Posterior vena cava (tissue), 2 donors: ENCODE data around the gene CACNA1S. TPM values are rescaled to one million over a fixed set of nuclear protein-coding genes. Genes with fewer than 3 reads are reported as not detected.
A peak's percentile ranks its signal among the peaks of the same experiment; 100 is the strongest.

Experiments
- DNase-seq: peaks from one replicate; pipeline ENCODE4 v3.0.0-alpha.2; 2020; ENCODE audit warnings: low spot score
- intact Hi-C, 2 donors: fragments of 100-400 bp; cut with DNase I; formaldehyde crosslinking; loops; one replicate each; pipeline versions ENCODE4 v1.14.1 to v1.14.2; 2022 to 2023
- total RNA-seq, 2 donors: library from RNA; stranded (reverse); fragmentation: NEBNext Ultra II Directional; extraction: Animal tissue kit (Norgen Biotek cat#: 25700); gene quantifications; one replicate each; pipeline ENCODE4 v1.2.1, GENCODE V29; 2021
- donor health status: DM: yes; HTN: yes; CAD: no.
- donor health status: DM: yes; HTN: yes; CAD: no.

The CACNA1S gene
- total RNA-seq, 2 donors from 2014 or later = 0.05 to 0.14 TPM

- intact Hi-C loops = no loop called here
- DNase-seq = peak; percentile 76
Observed at GRCh38 chr1:201077736-201078135, 34.5 kb downstream of the CACNA1S start.

- no peak for DNase-seq
- intact Hi-C loops = no loop called here
Observed at GRCh38 chr1:201077116-201077515, 35.1 kb downstream of the CACNA1S start.

DNA sequence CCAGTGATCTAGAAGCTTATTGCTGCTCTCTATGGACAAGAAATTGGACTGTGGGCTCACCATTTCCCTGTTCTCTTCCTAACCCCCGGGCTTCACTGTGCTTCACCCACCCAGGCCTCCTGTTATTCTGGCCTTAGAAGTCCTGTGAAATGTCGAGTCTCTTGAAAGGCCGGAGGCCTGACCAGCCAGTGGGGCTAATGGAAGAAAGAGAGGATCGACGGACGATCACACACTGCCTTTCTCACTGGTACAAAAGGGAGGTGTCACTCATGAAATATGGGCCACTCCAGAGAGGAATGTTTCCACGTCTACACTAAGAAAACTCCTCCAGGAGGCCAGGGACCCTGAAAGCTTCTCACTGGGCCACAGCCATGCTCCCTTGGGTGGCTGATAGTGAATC lies 36.1 kb downstream of the CACNA1S start:
- intact Hi-C loops = no loop called here
- DNase-seq = peak; percentile 59

DNA sequence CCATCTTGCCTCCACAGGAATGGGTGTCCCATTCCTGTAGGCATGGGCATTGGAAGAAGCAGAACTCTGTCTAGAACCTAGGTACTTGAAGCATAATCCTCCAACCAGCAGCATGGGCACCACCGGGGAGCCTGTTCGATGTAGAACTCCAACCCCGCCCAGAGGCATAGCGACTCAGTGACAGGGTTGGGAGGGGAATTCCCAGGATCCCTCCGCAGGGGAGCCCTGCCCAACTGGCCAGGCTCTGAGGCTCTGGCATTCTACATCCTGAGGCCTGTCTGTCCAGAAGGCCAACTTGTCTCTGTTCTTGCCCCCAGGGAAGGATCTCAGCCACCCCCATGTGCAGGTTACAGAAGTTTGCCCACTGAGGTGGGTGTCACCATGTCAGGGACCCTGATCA lies 38.2 kb downstream of the CACNA1S start:
- intact Hi-C loops = no loop called here
- DNase-seq = peak; percentile 76

DNA sequence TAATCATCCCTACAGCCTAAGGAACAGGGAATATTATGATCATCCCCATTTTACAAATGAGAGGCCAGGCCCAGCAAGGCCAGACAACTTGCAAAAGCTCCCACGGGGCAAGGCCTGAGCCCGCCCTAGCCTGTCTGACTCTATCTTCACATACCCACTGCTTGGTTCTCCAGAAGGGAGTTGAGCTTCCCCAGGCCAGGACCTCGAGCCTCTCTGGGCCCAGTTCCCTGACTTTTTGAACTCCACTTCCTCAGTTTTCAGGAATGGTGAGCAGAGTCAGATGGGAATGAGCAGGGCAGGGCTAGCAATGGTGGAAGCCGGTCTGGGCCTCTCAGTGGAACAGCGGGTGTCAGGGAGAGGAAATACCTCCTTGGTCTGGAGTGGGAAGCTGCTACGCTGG lies 39.3 kb downstream of the CACNA1S start:
- intact Hi-C loops = no loop called here
- DNase-seq = peak; percentile 83

GRCh38 chr1:201072149-201072548 lies 40.1 kb downstream of the CACNA1S start:
- no peak for DNase-seq
- intact Hi-C loops = no loop called here

- intact Hi-C loops = no loop called here
- DNase-seq = no peak
Observed at GRCh38 chr1:201069636-201070035, 42.6 kb downstream of the CACNA1S start.

- peak; percentile 67 for DNase-seq
- intact Hi-C loops = no loop called here
Observed at GRCh38 chr1:201068976-201069375, 43.2 kb downstream of the CACNA1S start.

- intact Hi-C loops = no loop called here
- no peak for DNase-seq
Observed at GRCh38 chr1:201066986-201067385, 45.2 kb downstream of the CACNA1S start.

DNA sequence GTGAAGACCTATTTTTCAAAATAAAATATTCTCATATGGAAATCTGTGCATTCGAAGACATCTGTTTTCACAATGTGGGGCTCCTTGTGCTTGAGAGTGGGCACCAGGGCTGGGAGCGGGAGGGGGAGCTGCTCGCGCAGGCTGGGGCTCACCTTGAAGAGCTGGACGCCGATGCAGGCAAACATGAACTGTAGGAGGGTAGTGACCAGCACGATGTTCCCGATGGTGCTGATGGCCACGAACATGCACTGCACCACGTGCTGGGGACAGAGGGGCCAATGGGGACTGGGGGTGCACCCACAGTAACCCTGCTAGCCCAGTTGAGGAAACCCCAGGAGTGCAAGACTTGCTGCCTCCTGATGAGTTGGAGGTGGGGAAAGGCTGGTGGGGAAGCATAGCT lies 46.5 kb downstream of the CACNA1S start:
- intact Hi-C loops = no loop called here
- no peak for DNase-seq

DNA sequence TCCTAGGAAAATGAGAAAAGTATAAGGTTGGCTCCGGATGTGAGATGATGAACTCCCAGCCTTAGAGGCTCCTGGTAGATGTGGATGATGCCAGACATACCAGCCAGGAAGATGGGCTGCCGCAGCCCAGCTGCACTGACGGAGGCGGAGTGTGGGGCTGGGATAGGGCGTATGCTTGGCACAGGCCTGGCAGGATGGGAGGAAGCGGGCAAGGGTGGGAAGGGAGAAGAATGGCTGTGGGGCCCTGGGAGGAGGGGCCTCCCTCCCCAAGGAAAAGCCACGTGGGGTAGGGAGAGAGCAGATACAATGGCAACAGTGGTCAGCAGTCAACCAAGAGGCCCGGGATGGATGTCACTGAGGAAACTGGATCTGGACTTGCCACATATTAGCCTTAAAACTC lies 47.4 kb downstream of the CACNA1S start:
- DNase-seq = no peak
- intact Hi-C loops = no loop called here

DNA sequence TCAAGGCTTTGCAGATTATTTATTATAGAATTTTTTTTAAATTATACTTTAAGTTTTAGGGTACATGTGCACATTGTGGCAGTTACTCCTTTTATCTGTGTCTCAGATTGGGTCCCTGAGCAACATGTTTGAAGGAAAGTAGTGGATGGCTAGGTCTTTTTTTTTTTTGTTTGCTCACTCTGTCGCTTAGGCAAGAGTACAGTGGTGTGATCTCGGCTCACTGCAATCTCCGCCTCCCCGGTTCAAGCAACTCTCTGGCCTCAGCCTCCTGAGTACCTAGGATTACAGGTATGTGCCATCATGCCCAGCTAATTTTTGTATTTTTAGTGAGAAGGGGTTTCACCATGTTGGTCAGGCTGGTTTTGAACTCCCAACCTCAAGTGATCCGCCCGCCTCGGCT lies 49.1 kb downstream of the CACNA1S start:
- intact Hi-C loops = no loop called here
- DNase-seq = no peak

- no peak for DNase-seq
- intact Hi-C loops = no loop called here
Observed at GRCh38 chr1:201062511-201063091, 49.6 kb downstream of the CACNA1S start.

- intact Hi-C loops = no loop called here
- DNase-seq = no peak
Observed at GRCh38 chr1:201061886-201062285, 50.3 kb downstream of the CACNA1S start.

DNA sequence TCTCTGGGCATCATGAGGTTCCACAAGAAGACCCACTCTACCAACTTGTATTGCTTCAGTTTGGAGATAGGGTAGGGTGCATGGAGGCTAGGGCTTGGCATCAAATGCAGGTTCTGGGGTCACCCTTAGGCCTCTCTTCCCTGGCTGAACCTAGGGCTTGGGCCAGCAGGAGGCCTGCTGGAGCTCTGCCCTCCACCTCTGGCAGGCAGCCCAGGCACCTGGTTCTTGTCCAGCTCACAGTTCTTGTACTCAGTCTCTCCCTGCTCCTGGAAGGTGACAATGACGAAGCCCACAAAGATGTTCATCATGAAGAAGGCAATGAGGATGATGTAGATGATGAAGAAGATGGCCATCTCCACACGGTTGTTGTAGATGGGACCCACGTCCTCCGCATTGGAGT lies 51.2 kb downstream of the CACNA1S start:
- DNase-seq = no peak
- intact Hi-C loops = no loop called here

- intact Hi-C loops = no loop called here
Observed at GRCh38 chr1:201060586-201060985, 51.6 kb downstream of the CACNA1S start.

DNA sequence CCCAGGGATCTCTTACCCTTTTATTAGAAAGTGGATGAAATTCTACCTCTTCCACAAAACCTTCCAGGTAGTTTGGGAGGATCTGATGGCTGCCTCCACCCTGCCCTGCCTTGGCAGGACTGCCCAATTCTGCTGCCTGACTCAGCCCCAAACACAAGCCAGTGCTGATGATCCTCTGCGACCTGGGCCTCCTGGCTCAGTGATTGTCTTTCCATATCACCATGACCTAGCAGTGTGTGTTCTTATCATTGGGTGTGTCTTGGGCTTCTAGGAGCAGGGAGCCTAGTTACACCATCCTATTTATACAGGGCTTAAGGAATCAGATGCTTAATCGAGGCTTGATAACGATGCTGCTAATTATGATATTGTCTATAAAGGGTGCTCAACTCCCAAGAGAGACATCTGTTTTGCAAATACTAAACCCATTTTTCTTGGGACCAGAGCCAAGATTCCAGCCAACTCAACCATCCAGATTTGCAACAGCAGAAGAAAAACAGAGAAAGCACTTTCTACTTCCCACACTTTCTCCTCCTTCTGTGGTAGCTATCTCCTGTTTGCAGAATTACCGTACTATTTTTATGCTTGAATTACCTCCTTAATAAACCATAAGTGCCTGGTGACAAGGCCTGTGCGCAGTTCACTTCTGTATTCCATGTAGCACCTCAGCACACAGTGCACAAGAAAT lies 52.2 kb downstream of the CACNA1S start:
- intact Hi-C loops = no loop called here
- DNase-seq = no peak

More at GRCh38 chr1:201060586-201060985, 51.6 kb downstream of the CACNA1S start:
- DNase-seq = no peak

DNA sequence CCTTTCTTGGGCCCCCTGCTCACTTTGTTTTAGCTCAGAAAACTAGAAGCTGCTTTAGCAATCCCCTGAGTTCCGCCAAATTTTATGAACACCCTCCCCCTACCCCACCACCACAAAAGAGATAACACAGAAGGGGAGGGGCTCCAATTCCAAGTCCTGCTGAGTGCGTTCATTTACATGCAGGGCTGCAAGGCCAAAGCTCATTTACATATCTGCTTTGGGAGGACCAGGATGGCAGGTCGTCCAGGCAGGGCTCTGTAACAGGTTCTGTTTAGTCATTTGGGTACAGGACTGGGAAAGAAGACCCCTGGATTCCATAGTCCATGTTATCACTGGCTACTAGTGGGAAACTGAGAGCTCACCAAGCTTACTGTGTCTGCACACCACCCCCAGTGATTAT lies 52.8 kb downstream of the CACNA1S start:
- DNase-seq = no peak
- intact Hi-C loops = no loop called here

GRCh38 chr1:201054091-201054543 lies 58.1 kb downstream of the CACNA1S start:
- no peak for DNase-seq
- intact Hi-C loops = no loop called here

GRCh38 chr1:201053155-201053860 lies 58.9 kb downstream of the CACNA1S start:
- no peak for DNase-seq
- intact Hi-C loops = no loop called here

DNA sequence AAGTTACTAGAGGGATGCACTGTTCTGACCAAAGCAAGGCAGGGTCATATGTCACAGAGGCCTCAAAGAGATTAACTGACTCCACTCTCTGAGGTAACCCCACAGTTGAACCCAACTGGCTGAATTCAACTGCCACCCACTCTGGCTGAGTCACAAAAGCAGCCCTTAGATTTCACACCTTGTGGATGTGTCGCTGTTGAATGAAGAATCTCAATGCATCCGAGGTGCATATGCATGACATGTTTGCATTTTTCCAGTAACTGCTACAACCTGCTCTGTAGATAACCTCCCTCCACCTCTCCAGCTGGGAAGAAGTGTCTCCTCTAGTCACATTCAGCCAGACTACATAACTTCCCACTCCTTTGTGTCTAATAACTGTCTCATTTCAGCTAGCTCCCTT lies 60.8 kb downstream of the CACNA1S start:
- intact Hi-C loops = no loop called here
- no peak for DNase-seq
